Gastrocnemius medialis (tissue), 4 donors: ENCODE measurements around the gene RASA4.
"Not testable (repeated sequence)": the region's sequence is repeated elsewhere in the genome, so short reads cannot be mapped to it uniquely, and the experiment has no call there.

Source experiments
- POLR2A ChIP-seq, 2 donors: fragments of 450-650 bp; IDR thresholded peaks; one replicate each; pipeline ENCODE4 v1.6.1; 2017; ENCODE audit warnings: antibody characterized with exemption in 2 of 2, mild to moderate bottlenecking in 2 of 2, moderate library complexity in 2 of 2
- TF ChIP-seq, protein P1 (sequence below), 5 experiments: fragments of 450-650 bp in 3 of 5; fragments of 200-600 bp in 2 of 5; sonication (generic) in 2 of 5; IDR thresholded peaks in 4 of 5; conservative IDR thresholded peaks in 1 of 5; 1 replicate in 4 of 5; 2 replicates in 1 of 5; pipeline ENCODE4 v1.5.1; 2016 to 2019; ENCODE audit warnings: antibody characterized with exemption in 5 of 5, mild to moderate bottlenecking in 3 of 5, moderate library complexity in 3 of 5

DNA sequence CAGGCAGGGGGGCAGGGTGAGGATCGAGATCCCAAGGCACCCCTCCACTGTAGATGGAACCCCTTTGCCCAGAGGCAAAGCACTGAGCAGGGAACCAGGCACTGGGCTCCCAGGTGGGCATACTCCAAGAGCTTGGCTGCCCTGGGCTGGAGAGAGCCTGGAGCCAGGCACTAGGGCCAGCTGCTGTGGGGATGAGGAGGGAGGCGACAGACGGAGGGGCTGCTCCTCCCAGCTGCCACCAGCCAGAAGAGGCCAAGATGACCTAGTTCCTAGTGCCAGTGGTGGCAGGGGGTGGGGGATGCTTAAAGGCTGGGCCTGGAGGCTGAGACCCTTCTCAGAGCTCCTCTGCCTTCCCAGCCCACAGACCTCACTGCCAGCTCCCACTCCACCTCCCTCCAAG lies 1.7 kb downstream of the RASA4 start:
- TF ChIP-seq, protein P1, sequence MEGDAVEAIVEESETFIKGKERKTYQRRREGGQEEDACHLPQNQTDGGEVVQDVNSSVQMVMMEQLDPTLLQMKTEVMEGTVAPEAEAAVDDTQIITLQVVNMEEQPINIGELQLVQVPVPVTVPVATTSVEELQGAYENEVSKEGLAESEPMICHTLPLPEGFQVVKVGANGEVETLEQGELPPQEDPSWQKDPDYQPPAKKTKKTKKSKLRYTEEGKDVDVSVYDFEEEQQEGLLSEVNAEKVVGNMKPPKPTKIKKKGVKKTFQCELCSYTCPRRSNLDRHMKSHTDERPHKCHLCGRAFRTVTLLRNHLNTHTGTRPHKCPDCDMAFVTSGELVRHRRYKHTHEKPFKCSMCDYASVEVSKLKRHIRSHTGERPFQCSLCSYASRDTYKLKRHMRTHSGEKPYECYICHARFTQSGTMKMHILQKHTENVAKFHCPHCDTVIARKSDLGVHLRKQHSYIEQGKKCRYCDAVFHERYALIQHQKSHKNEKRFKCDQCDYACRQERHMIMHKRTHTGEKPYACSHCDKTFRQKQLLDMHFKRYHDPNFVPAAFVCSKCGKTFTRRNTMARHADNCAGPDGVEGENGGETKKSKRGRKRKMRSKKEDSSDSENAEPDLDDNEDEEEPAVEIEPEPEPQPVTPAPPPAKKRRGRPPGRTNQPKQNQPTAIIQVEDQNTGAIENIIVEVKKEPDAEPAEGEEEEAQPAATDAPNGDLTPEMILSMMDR (IDR thresholded peaks at IDR 0.05 in 4 of 5, conservative IDR thresholded peaks at IDR 0.05 in 1 of 5), result not testable (repeated sequence)
- TF ChIP-seq POLR2A (IDR thresholded peaks at IDR 0.05), result not testable (repeated sequence)
